GM19099 (cell line): ENCODE measurements around the gene DISP3.

Experiments
- POLR2A ChIP-seq: IDR thresholded peaks from 3 replicates; pipeline ENCODE4 v1.6.1; 2011; ENCODE audit warnings: low read depth; ENCODE audit not compliant: insufficient read length; ENCODE audit errors: extremely low read depth

Gene DISP3

DNA sequence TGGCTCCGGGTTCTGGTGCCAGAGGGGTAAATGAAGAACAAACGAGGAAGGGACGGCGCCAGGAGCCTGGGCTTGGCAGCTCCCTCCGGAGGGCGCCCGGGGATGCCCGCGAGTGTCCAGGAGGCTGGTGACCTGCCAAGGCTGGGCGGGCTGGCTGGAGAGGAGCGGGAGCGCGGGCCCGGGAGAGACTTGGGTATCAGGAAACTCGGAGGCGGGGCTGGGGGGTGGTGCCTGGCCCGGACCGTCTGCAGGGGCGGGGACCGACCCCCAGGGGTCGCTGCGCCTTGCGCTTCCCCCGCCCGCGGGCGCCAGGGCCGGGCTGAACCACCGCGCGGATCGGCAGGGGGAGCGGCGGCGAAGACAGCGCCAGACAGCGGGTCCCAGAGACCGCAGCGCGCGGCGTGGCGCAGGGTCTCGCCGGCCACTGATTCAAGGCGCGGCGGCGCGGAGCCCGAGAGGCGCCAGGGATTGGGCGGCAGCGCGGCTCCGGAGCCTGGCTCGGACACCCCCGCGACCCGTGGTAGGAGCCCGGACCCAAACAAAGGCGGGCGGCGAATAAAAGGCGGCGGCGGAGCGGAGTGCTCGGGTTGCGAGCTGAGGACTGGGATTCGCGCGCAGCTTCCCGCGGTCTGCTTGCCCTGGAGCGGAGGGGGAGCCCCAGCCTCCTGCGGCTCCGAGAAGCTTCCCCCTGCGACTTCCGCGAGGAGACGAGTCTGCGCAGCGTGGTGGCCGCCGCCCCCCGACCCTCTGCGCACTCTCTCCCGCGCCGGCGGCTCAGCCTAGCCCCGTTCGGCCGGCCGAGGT is at the start of gene DISP3:
DISP3 (plus strand) TSS at position 585 of the 804 bp plus-strand sequence. CDS start 21,838 bp downstream, outside the sequence.
- TF ChIP-seq POLR2A: peak; percentile 41

- TF ChIP-seq POLR2A: no peak
Measured at GRCh38 chr1:11429226-11429625, 49.7 kb upstream of the DISP3 start.

DNA sequence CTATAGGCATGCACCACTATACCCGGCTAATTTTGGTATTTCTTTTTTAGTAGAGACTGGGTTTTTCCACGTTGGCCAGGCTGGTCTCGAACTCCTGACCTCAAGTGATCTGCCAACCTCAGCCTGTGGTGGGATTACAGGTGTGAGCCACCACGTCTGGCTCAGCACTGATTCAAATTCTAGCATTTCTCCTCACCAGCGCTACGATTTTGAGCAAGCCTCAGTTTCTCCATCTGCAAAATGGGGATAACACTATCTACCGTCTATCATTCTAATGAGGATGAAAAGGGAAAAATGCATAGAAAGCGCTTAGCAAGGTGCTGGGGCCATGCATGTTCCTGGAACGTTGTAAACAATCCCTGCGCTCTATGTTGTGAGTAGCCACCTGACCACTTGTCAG is 49.0 kb upstream of the DISP3 start:
- no peak for TF ChIP-seq POLR2A

- TF ChIP-seq POLR2A: no peak
Measured at GRCh38 chr1:11431941-11432507, 46.9 kb upstream of the DISP3 start.

DNA sequence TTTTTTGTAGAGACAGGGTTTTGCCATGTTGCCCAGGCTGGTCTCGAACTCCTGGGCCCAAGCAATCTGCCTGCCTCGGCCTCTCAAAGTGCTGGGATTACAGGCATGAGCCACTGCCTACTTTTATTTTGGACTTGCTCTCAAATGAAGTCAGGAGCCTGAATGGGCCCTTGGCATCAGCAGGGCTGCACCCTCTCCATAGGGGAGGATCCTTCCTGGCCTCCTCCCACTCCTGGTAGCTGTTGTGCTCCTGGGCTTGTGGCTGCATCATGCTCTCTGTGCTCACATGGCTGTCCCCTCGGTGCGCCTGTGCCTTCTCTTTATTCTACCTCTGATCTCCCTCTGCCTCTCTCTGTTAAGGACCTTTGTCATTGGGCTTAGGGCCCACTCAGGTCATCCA is 46.4 kb upstream of the DISP3 start:
- no peak for TF ChIP-seq POLR2A

- TF ChIP-seq POLR2A: no peak
Measured at GRCh38 chr1:11434501-11434900, 44.5 kb upstream of the DISP3 start.

DNA sequence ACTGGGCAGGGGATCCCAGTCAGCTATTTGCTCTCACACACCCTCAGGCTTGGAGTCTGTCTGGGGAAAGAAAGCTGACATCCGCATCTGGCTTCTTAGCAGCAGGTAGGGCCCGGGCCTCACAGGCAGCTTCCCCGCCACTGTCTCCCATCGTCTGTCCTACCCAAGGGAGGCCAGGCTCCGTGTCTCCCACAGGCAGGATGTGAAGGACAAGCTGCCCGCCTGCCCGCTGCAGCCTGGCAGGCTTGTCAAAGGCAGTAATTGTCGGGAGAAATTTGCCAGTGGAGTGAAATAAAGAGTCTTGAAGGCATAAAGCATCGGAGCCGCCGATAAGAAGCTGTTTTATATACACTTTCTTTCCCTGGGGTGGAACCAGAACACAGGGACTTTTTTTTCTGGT is 44.0 kb upstream of the DISP3 start:
- TF ChIP-seq POLR2A: no peak

GRCh38 chr1:11438996-11439395 is 40.0 kb upstream of the DISP3 start:
- no peak for TF ChIP-seq POLR2A

GRCh38 chr1:11441211-11441952 is 37.6 kb upstream of the DISP3 start:
- no peak for TF ChIP-seq POLR2A

GRCh38 chr1:11443043-11443442 is 35.9 kb upstream of the DISP3 start:
- TF ChIP-seq POLR2A: no peak

- TF ChIP-seq POLR2A: no peak
Measured at GRCh38 chr1:11443961-11444658, 34.8 kb upstream of the DISP3 start.

DNA sequence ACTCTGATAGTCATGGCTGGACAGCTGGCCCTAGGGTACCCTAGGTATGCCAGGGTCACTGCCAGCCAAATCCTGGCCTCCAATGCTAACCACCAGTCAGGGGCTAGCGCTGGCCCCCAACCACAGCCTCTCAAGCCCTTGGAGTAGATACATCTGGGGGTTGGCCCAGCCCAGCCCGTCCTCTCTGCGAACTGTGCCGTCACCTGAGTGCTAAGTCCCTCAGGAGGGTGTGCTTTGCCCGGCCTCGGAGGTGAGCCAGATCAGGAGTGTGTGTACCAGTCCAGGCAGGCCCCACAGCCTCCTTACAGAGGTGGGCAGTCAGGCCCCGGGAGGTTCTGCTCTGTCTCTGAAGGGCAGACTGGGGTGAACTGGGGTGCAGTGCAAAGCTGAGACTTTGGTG is 34.0 kb upstream of the DISP3 start:
- no peak for TF ChIP-seq POLR2A

- no peak for TF ChIP-seq POLR2A
Measured at GRCh38 chr1:11447903-11448302, 31.1 kb upstream of the DISP3 start.

DNA sequence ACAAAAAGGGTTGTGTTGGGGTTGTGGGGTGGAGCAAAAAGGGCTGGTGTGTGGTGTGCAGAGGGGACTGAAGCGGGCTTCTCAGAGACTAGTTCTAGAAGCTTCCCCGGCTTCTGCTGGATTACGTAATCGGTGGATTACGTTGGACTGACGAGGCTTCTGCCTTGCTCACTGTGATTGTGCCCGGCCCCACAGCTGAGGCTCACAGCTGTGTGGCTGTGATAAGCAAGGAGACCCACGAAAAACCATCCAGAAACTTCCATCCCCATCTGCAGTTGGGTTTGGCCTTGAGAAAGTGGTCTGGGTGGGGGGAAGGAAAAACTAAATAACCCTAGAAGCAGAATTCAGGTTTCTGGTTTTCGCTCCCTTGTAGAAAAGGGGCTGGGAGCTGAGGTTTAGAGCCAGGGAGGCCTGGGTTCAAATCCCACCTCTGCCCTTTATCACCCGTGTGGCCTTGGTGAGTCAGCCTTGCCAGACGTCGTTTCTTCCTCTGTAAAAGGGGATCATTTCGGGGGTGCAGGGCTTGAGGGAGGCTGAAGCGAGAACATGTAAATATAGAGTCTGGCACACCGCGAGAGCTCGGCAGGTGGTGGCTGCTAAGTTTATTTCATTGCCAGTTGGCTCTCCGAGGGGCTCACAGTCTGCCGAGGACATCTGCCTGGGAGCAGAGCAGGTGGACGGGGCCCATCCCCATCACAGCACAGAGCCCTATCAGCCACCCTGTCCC is 30.4 kb upstream of the DISP3 start:
- no peak for TF ChIP-seq POLR2A

- no peak for TF ChIP-seq POLR2A
Measured at GRCh38 chr1:11449100-11449403, 29.9 kb upstream of the DISP3 start.
